ENCODE results near the gene DOCK2. TPM values are rescaled to one million over a fixed set of nuclear protein-coding genes. Genes with fewer than 3 reads are reported as not detected.

The DOCK2 gene
- total RNA-seq, 2 experiments from 2014 or later = 192 to 203 TPM

DNA sequence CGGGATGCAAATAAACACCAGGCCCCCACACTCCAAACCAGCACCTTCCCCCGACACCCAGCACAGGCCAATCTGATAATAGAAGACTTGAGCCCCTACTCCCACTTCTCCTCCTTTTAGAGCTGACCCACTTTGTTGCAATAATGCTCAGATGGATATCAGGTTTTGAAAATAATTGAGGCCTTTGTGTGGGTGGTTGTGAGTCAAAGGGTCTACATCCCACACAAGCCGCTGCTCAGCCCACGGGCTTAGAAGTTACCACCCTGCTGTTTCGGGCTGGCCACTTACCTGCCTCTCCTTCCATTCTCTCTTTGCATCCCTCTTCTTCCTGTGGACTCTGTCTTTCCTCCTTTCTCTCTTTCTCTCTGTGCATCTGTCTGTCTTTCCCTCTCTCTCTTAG, 432.4 kb downstream of the DOCK2 start:
- no peaks in the 10 kb centered on the region for H3K4me1 Mint-ChIP-seq (ENCODE audit: low read depth)
- no peak overlapping the region for H3K4me3 Mint-ChIP-seq
- DNase-seq = no peak
- no peaks in the 10 kb centered on the region for H3K27me3 Mint-ChIP-seq (ENCODE audit: low read depth)
- H3K27ac Mint-ChIP-seq = no peak overlapping the region
- CTCF ChIA-PET = interaction anchor here (0.6 kb wide), 1 partner anchor 59 kb away, joined by 3 read pairs; no protein-coding TSS in a partner anchor
- intact Hi-C loops (cut with micrococcal nuclease) = no loop called here
- H3K36me3 Mint-ChIP-seq (ENCODE audit: low read depth) = peaks cover 58% of the 10 kb centered on the region
- no peaks in the 10 kb centered on the region for H3K9me3 Mint-ChIP-seq

- CTCF ChIA-PET = interaction anchor here (0.6 to 2.0 kb wide), 14 partner anchors 8 to 529 kb away, joined by 3 to 12 read pairs (median 4); no protein-coding TSS in a partner anchor
- intact Hi-C loops (cut with micrococcal nuclease) = loop anchor here (5.0 to 10.0 kb wide), 2 partner anchors 266 to 368 kb away; no protein-coding TSS in a partner anchor
- no peak overlapping the region for H3K27ac Mint-ChIP-seq
- H3K4me1 Mint-ChIP-seq (ENCODE audit: low read depth) = peaks cover under 1% of the 10 kb centered on the region
- H3K36me3 Mint-ChIP-seq (ENCODE audit: low read depth) = peaks cover 63% of the 10 kb centered on the region
- H3K27me3 Mint-ChIP-seq (ENCODE audit: low read depth) = no peaks in the 10 kb centered on the region
- no peaks in the 10 kb centered on the region for H3K9me3 Mint-ChIP-seq
- DNase-seq = no peak
- no peak overlapping the region for H3K4me3 Mint-ChIP-seq
Measured at GRCh38 chr5:170070556-170071412, 433.7 kb downstream of the DOCK2 start.

DNA sequence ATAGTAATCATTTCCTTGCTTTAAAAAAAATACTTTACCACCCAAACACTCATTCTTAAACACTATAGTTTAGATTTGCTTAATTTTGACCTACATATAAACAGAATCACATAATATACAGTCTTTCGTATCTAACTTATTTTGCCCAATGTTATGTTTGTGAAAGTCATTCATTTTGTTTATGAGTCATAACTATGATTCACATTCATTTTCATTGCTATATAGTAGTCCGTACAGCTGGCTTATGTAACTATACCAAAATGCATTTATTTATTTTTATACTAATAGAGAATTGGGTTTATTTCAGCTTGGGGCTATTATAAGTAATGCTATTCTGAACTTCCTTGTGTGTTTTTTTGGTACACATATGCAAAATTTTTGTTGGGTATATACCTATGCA, 434.7 kb downstream of the DOCK2 start:
- Mint-ChIP-seq H3K27ac (no peak overlapping the region), H3K4me3 (no peak overlapping the region), H3K9me3 (no peaks in the 10 kb centered on the region), H3K36me3 (ENCODE audit: low read depth) (peaks cover 66% of the 10 kb centered on the region), H3K4me1 (ENCODE audit: low read depth) (peaks cover 9% of the 10 kb centered on the region), H3K27me3 (ENCODE audit: low read depth) (no peaks in the 10 kb centered on the region)
- intact Hi-C loops (cut with micrococcal nuclease) = loop anchor here (5.0 to 10.0 kb wide), 2 partner anchors 267 to 369 kb away; no protein-coding TSS in a partner anchor
- CTCF ChIA-PET = interaction anchor here (0.7 to 2.0 kb wide), 10 partner anchors 9 to 267 kb away, joined by 3 to 12 read pairs (median 4); no protein-coding TSS in a partner anchor
- no peak for DNase-seq

- CTCF ChIA-PET = no interaction called here
- DNase-seq = no peak
- Mint-ChIP-seq H3K27ac (no peak overlapping the region), H3K36me3 (ENCODE audit: low read depth) (peaks cover 55% of the 10 kb centered on the region), H3K27me3 (ENCODE audit: low read depth) (no peaks in the 10 kb centered on the region), H3K4me1 (ENCODE audit: low read depth) (peaks cover 17% of the 10 kb centered on the region), H3K4me3 (no peak overlapping the region), H3K9me3 (no peaks in the 10 kb centered on the region)
- intact Hi-C loops (cut with micrococcal nuclease) = loop anchor here (10.0 kb wide), 1 partner anchor 271 kb away; no protein-coding TSS in a partner anchor
Measured at GRCh38 chr5:170075696-170076095, 438.6 kb downstream of the DOCK2 start.

GRCh38 chr5:170076211-170076610, 439.1 kb downstream of the DOCK2 start:
- H3K36me3 Mint-ChIP-seq (ENCODE audit: low read depth) = peaks cover 53% of the 10 kb centered on the region
- CTCF ChIA-PET = no interaction called here
- intact Hi-C loops (cut with micrococcal nuclease) = loop anchor here (10.0 kb wide), 1 partner anchor 271 kb away; no protein-coding TSS in a partner anchor
- peaks cover 17% of the 10 kb centered on the region for H3K4me1 Mint-ChIP-seq (ENCODE audit: low read depth)
- no peak overlapping the region for H3K27ac Mint-ChIP-seq
- H3K27me3 Mint-ChIP-seq (ENCODE audit: low read depth) = no peaks in the 10 kb centered on the region
- no peaks in the 10 kb centered on the region for H3K9me3 Mint-ChIP-seq
- DNase-seq = no peak
- no peak overlapping the region for H3K4me3 Mint-ChIP-seq

DNA sequence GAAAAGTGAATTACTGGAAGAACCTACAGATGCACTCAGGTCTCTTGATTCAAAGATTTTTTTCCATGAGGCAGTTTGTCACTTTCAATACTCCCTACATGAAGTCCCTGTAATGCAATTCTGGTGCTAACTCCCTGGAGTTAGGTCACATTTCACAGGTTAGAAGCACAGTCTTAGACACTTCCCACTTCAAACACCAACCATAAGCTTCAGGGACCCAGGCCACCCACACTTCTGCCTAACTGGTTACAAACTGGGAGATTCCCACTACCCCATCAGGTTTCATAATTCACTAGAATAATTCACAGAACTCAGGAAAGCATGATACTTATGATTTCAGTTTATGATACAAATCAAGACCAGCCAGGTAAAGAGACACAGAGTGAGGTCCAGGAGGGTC, 439.7 kb downstream of the DOCK2 start:
- H3K27me3 Mint-ChIP-seq (ENCODE audit: low read depth) = no peaks in the 10 kb centered on the region
- intact Hi-C loops (cut with micrococcal nuclease) = loop anchor here (10.0 kb wide), 1 partner anchor 272 kb away; no protein-coding TSS in a partner anchor
- peaks cover 49% of the 10 kb centered on the region for H3K36me3 Mint-ChIP-seq (ENCODE audit: low read depth)
- no peak for DNase-seq
- no peak overlapping the region for H3K4me3 Mint-ChIP-seq
- CTCF ChIA-PET = no interaction called here
- no peak overlapping the region for H3K27ac Mint-ChIP-seq
- H3K9me3 Mint-ChIP-seq = no peaks in the 10 kb centered on the region
- H3K4me1 Mint-ChIP-seq (ENCODE audit: low read depth) = peaks cover 17% of the 10 kb centered on the region

DNA sequence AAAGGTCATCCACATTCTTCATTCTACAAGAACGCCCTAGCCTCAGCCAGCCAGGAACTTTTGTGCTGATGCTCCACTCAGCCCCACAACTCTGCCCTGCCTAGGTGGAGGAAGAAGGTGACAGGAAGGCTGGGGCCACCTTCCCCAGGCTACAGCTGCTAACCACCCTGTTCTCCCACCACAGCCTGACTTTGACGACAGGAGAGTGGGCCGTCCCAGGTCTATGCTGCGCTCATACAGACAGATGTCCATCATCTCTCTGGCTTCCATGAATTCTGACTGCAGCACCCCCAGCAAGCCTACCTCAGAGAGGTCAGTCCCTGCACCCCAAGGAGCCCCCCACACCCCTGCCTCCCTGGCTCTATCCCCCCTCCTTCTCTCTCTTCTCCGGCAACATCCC, 440.5 kb downstream of the DOCK2 start:
- intact Hi-C loops (cut with micrococcal nuclease) = loop anchor here (10.0 kb wide), 1 partner anchor 273 kb away; no protein-coding TSS in a partner anchor
- CTCF ChIA-PET = no interaction called here

DNA sequence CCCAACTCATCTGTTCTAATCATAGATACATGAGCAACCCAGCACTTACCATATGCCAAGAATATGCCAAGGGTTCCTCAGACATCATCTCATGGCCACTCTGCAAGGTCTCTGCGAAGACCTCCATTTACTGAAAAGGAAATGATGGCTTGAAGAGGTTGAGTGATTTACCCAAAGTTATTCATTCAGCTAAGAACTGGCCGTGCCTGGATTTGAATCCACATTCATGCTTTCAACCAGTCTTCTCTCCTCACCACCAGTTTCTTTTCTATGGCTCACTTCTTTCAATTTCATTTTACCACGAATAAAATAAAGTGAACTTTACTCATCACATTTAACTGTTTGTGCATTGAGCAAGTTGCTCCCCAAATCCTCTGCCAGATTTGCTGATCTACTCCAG, 441.4 kb downstream of the DOCK2 start:
- CTCF ChIA-PET = interaction anchor here (0.9 kb wide), 1 partner anchor 11 kb away, joined by 3 read pairs; no protein-coding TSS in a partner anchor
- H3K36me3 Mint-ChIP-seq (ENCODE audit: low read depth) = peaks cover 62% of the 10 kb centered on the region
- H3K27ac Mint-ChIP-seq = no peak overlapping the region

More for the DNA sequence above, 440.5 kb downstream of the DOCK2 start:
- Mint-ChIP-seq H3K9me3 (no peaks in the 10 kb centered on the region), H3K4me3 (no peak overlapping the region), H3K4me1 (ENCODE audit: low read depth) (peaks cover 17% of the 10 kb centered on the region), H3K36me3 (ENCODE audit: low read depth) (peaks cover 57% of the 10 kb centered on the region), H3K27ac (no peak overlapping the region), H3K27me3 (ENCODE audit: low read depth) (no peaks in the 10 kb centered on the region)
- no peak for DNase-seq

DNA sequence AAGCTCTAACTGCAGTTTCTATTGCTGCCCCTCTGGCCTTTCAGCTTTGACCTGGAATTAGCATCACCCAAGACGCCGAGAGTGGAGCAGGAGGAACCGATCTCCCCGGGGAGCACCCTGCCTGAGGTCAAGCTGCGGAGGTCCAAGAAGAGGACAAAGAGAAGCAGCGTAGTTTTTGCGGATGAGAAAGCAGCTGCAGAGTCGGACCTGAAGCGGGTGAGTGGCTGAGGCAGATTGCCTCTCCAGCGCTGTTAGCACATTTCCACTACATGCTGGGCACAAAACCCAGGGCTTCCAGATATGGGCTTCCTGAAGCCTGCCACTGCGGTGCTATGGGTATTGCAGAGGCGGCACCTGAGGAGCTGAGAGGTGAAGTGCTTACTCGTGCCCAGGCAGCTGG, 441.9 kb downstream of the DOCK2 start:
- H3K4me3 Mint-ChIP-seq = no peak overlapping the region
- H3K4me1 Mint-ChIP-seq (ENCODE audit: low read depth) = peaks cover 17% of the 10 kb centered on the region
- intact Hi-C loops (cut with micrococcal nuclease) = loop anchor here (10.0 kb wide), 1 partner anchor 274 kb away; no protein-coding TSS in a partner anchor
- H3K36me3 Mint-ChIP-seq (ENCODE audit: low read depth) = peaks cover 67% of the 10 kb centered on the region
- H3K27me3 Mint-ChIP-seq (ENCODE audit: low read depth) = no peaks in the 10 kb centered on the region
- no peaks in the 10 kb centered on the region for H3K9me3 Mint-ChIP-seq
- no peak for DNase-seq
- CTCF ChIA-PET = interaction anchor here (0.9 kb wide), 1 partner anchor 12 kb away, joined by 3 read pairs; no protein-coding TSS in a partner anchor
- no peak overlapping the region for H3K27ac Mint-ChIP-seq

More for the DNA sequence above, 441.4 kb downstream of the DOCK2 start:
- Mint-ChIP-seq H3K4me3 (no peak overlapping the region), H3K9me3 (no peaks in the 10 kb centered on the region), H3K27me3 (ENCODE audit: low read depth) (no peaks in the 10 kb centered on the region), H3K4me1 (ENCODE audit: low read depth) (peaks cover 17% of the 10 kb centered on the region)
- DNase-seq = no peak
- intact Hi-C loops (cut with micrococcal nuclease) = loop anchor here (10.0 kb wide), 1 partner anchor 274 kb away; no protein-coding TSS in a partner anchor

DNA sequence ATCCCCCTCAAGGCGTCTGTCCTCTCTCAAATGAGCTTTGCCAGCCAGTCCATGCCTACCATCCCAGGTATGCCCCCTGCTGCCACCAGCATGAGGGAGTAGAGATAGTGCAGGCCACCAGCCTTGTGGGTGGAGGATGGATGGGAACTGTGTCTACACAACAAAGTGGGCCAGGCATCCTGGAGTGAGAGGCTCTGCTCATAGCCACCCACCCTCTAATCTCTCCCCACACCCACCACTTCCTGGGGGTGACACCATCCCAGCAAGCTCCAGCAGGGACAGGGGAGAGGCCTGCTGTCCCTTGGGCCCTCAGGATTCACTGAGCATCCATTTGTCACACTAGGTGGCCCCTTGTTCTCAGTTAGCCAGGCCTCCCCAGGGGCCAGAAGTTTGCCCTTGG, 443.1 kb downstream of the DOCK2 start:
- intact Hi-C loops (cut with micrococcal nuclease) = no loop called here
- CTCF ChIA-PET = interaction anchor here (0.6 kb wide), 1 partner anchor 104 kb away, joined by 3 read pairs; no protein-coding TSS in a partner anchor
- Mint-ChIP-seq H3K27ac (no peak overlapping the region), H3K36me3 (ENCODE audit: low read depth) (peaks cover 69% of the 10 kb centered on the region), H3K27me3 (ENCODE audit: low read depth) (no peaks in the 10 kb centered on the region), H3K4me1 (ENCODE audit: low read depth) (peaks cover 17% of the 10 kb centered on the region), H3K4me3 (no peak overlapping the region), H3K9me3 (no peaks in the 10 kb centered on the region)
- no peak for DNase-seq

GRCh38 chr5:170080786-170081445, 443.8 kb downstream of the DOCK2 start:
- Mint-ChIP-seq H3K36me3 (ENCODE audit: low read depth) (peaks cover 65% of the 10 kb centered on the region), H3K27me3 (ENCODE audit: low read depth) (no peaks in the 10 kb centered on the region)
- CTCF ChIA-PET = interaction anchor here (0.6 kb wide), 2 partner anchors 26 to 103 kb away, joined by 3 read pairs; no protein-coding TSS in a partner anchor

DNA sequence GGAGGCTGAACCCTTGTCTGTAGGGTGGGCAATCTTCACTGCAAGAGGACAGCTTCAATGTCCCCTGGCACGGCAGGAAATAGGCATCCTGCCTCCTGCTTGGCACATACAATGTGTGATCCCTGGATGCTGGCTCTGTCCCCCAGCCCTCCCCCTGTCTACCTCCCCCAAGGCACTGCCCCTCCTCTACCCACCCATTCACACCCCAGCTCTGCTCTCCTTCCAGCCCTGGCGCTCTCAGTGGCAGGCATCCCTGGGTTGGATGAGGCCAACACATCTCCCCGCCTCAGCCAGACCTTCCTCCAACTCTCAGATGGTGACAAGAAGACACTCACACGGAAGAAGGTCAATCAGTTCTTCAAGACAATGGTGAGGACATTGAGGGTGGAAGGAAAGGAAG, 444.5 kb downstream of the DOCK2 start:
- no peaks in the 10 kb centered on the region for H3K9me3 Mint-ChIP-seq
- H3K4me3 Mint-ChIP-seq = no peak overlapping the region
- H3K27me3 Mint-ChIP-seq (ENCODE audit: low read depth) = no peaks in the 10 kb centered on the region
- CTCF ChIA-PET = interaction anchor here (0.6 kb wide), 1 partner anchor 27 kb away, joined by 3 read pairs; no protein-coding TSS in a partner anchor
- intact Hi-C loops (cut with micrococcal nuclease) = no loop called here
- DNase-seq = no peak
- H3K27ac Mint-ChIP-seq = no peak overlapping the region
- H3K36me3 Mint-ChIP-seq (ENCODE audit: low read depth) = peaks cover 60% of the 10 kb centered on the region
- H3K4me1 Mint-ChIP-seq (ENCODE audit: low read depth) = peaks cover 9% of the 10 kb centered on the region

More at GRCh38 chr5:170080786-170081445, 443.8 kb downstream of the DOCK2 start:
- H3K9me3 Mint-ChIP-seq = no peaks in the 10 kb centered on the region
- DNase-seq = no peak
- H3K4me3 Mint-ChIP-seq = no peak overlapping the region
- intact Hi-C loops (cut with micrococcal nuclease) = no loop called here
- peaks cover 15% of the 10 kb centered on the region for H3K4me1 Mint-ChIP-seq (ENCODE audit: low read depth)
- no peak overlapping the region for H3K27ac Mint-ChIP-seq
